ENCODE data around the gene GPR153. TPM values are rescaled to one million over a fixed set of nuclear protein-coding genes. Genes with fewer than 3 reads are reported as not detected.

Gene GPR153
- total RNA-seq, 4 donors from 2014 or later: 5.6 to 22.1 (median 10.3) TPM

GRCh38 chr1:6246497-6247467, 14.1 kb downstream of the GPR153 start:
- Histone ChIP-seq H3K36me3 (no peaks in the 10 kb centered on the region), H3K9me3 (no peaks in the 10 kb centered on the region), H3K27me3 (peaks cover 27 to 28% of the 10 kb centered on the region in 2 donors), H3K27ac (no peak overlapping the region), H3K4me1 (peaks cover 0 to 15% of the 10 kb centered on the region in 2 donors), H3K4me3 (no peak overlapping the region)
- TF ChIP-seq POLR2A (IDR thresholded peaks at IDR 0.05) (peak in 1 of 2 donors; percentile 13), CTCF (IDR thresholded peaks at IDR 0.05) (peak; percentile 92 to 98 (median 96))
- intact Hi-C loops (cut with DNase I; ENCODE audit: low total_unique reads): loop anchor here (5.0 kb wide), 3 partner anchors 101 to 191 kb away; no protein-coding TSS in a partner anchor
- DNase-seq: peak; percentile 79 to 82

- Histone ChIP-seq H3K9me3 (no peaks in the 10 kb centered on the region), H3K27me3 (peaks cover 30 to 32% of the 10 kb centered on the region in 2 donors), H3K27ac (no peak overlapping the region), H3K4me1 (peaks cover 0 to 17% of the 10 kb centered on the region in 2 donors), H3K36me3 (no peaks in the 10 kb centered on the region), H3K4me3 (no peak overlapping the region)
- no peak for TF ChIP-seq CTCF (IDR thresholded peaks at IDR 0.05)
- no peak for TF ChIP-seq POLR2A (IDR thresholded peaks at IDR 0.05)
- intact Hi-C loops (cut with DNase I; ENCODE audit: low total_unique reads): loop anchor here (5.0 kb wide), 3 partner anchors 101 to 191 kb away; no protein-coding TSS in a partner anchor
- DNase-seq: no peak
Observed at GRCh38 chr1:6245869-6246496, 14.9 kb downstream of the GPR153 start.

DNA sequence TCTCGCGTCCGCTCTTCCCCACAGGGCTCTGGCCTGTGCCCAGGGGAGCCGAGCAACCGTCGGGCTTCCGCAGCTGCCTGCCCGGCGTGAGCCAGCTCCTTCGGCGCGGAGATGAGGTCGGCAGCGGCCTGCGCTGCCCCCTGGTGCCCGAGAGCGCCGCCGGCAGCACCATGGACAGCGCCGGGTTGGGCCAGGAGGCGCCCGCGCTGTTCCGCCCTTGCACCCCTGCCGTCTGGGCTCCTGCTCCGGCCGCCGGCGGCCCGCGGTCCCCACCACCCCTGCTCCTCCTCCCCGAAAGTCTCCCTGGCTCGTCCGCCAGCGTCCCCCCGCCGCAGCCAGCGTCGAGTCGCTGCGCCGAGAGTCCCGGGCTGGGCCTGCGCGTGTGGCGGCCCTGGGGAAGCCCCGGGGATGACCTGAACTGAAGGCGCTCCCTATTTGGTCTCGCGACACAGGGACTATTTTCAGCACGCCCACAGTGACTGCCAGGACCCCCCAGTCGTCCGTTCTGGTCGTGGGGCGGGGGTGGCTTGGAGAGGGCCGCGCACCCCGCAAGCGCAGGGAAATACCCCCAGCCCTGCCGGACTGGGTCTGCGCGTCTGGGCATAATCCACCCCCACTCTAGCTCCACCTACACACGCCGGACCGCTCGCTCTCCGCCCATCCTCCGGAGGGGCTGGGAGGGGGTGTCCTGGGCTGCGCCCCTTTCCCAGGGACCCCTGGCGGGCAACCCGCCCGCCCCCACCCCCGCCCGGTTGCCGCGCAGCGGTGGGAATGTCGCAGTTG, 15.6 kb downstream of the GPR153 start:
- Histone ChIP-seq H3K9me3 (no peaks in the 10 kb centered on the region), H3K4me3 (no peak overlapping the region), H3K27me3 (peaks cover 30 to 35% of the 10 kb centered on the region in 2 donors), H3K4me1 (peaks cover 0 to 17% of the 10 kb centered on the region in 2 donors), H3K27ac (no peak overlapping the region), H3K36me3 (no peaks in the 10 kb centered on the region)
- TF ChIP-seq POLR2A (IDR thresholded peaks at IDR 0.05) (no peak), CTCF (IDR thresholded peaks at IDR 0.05) (peak; percentile 60 to 96 (median 88))
- intact Hi-C loops (cut with DNase I; ENCODE audit: low total_unique reads): loop anchor here (5.0 kb wide), 3 partner anchors 102 to 192 kb away; no protein-coding TSS in a partner anchor
- peak; percentile 51 to 73 for DNase-seq

- H3K27ac ChIP-seq: no peak overlapping the region
- no peak for DNase-seq
- peaks cover 0 to 17% of the 10 kb centered on the region in 2 donors for H3K4me1 ChIP-seq
- no peak overlapping the region for H3K4me3 ChIP-seq
- peaks cover 30 to 36% of the 10 kb centered on the region in 2 donors for H3K27me3 ChIP-seq
- no peaks in the 10 kb centered on the region for H3K9me3 ChIP-seq
- no peak for TF ChIP-seq CTCF (IDR thresholded peaks at IDR 0.05)
- TF ChIP-seq POLR2A (IDR thresholded peaks at IDR 0.05): no peak
- intact Hi-C loops (cut with DNase I; ENCODE audit: low total_unique reads): loop anchor here (5.0 kb wide), 3 partner anchors 103 to 193 kb away; no protein-coding TSS in a partner anchor
- no peaks in the 10 kb centered on the region for H3K36me3 ChIP-seq
Observed at GRCh38 chr1:6244401-6245049, 16.4 kb downstream of the GPR153 start.
